H9 (cell line): ENCODE results near the gene CACNA2D4. TPM values are rescaled to one million over a fixed set of nuclear protein-coding genes. Genes with fewer than 3 reads are reported as not detected.
A peak's percentile ranks its signal among the peaks of the same experiment; 100 is the strongest.

Experiments
- DNase-seq: peaks from one replicate; pipeline ENCODE4 v3.0.0-alpha.2; 2017
- H2AFZ ChIP-seq: one replicate; pipeline ENCODE4 v1.6.1; 2013; ENCODE audit warnings: mild to moderate bottlenecking, low read length, control low read depth, moderate library complexity
- H2AK5ac ChIP-seq: 2 replicates; pipeline ENCODE4 v1.6.1; 2013; ENCODE audit warnings: low read length, control low read depth, mixed read lengths; ENCODE audit not compliant: insufficient read length
- H2BK120ac ChIP-seq: one replicate; pipeline ENCODE4 v1.6.1; 2013; ENCODE audit warnings: low read depth, mild to moderate bottlenecking, low read length, control low read depth, inconsistent platforms; ENCODE audit not compliant: poor library complexity, severe bottlenecking
- H2BK12ac ChIP-seq: 2 replicates; pipeline ENCODE4 v1.6.1; 2013; ENCODE audit warnings: low read length, control low read depth, mixed read lengths, low read depth; ENCODE audit not compliant: insufficient read length
- H2BK15ac ChIP-seq: 2 replicates; pipeline ENCODE4 v1.6.1; 2013; ENCODE audit warnings: low read depth, low read length, control low read depth
- H2BK20ac ChIP-seq: one replicate; pipeline ENCODE4 v1.6.1; 2013; ENCODE audit warnings: low read depth, mild to moderate bottlenecking, low read length, control low read depth, inconsistent platforms; ENCODE audit not compliant: poor library complexity, severe bottlenecking
- H2BK5ac ChIP-seq: 2 replicates; pipeline ENCODE4 v1.6.1; 2013; ENCODE audit warnings: low read length, control low read depth, mixed read lengths; ENCODE audit not compliant: insufficient read length
- H3K14ac ChIP-seq: 2 replicates; pipeline ENCODE4 v1.6.1; 2013; ENCODE audit warnings: low read length, control low read depth; ENCODE audit not compliant: insufficient read depth
- H3K18ac ChIP-seq: 2 replicates; pipeline ENCODE4 v1.6.1; 2013; ENCODE audit warnings: low read depth, mild to moderate bottlenecking, mixed read lengths, low read length, control low read depth; ENCODE audit not compliant: insufficient read length
- H3K23ac ChIP-seq: 2 replicates; pipeline ENCODE4 v1.6.1; 2013; ENCODE audit warnings: low read length, control low read depth, mixed read lengths, low read depth; ENCODE audit not compliant: insufficient read length
- H3K23me2 ChIP-seq: 2 replicates; pipeline ENCODE4 v1.6.1; 2013; ENCODE audit warnings: low read depth, mild to moderate bottlenecking, mixed read lengths, low read length, control low read depth; ENCODE audit not compliant: insufficient read length, poor library complexity, severe bottlenecking
- H3K27ac ChIP-seq: 2 replicates; pipeline ENCODE4 v1.5.1; 2013; ENCODE audit warnings: low read length, control low read depth, mixed read lengths, low read depth; ENCODE audit not compliant: insufficient read length
- H3K27me3 ChIP-seq: 2 replicates; pipeline ENCODE4 v1.6.1; 2013; ENCODE audit warnings: low read length, control low read depth, inconsistent platforms; ENCODE audit not compliant: insufficient read depth
- H3K4ac ChIP-seq: 2 replicates; pipeline ENCODE4 v1.6.1; 2013; ENCODE audit warnings: low read depth, mild to moderate bottlenecking, control low read depth, inconsistent platforms, low read length, moderate library complexity
- H3K4me1 ChIP-seq: 2 replicates; pipeline ENCODE4 v1.6.1; 2013; ENCODE audit warnings: low read length, control low read depth, inconsistent platforms; ENCODE audit not compliant: insufficient read depth
- H3K4me2 ChIP-seq: 2 replicates; pipeline ENCODE4 v1.6.1; 2013; ENCODE audit warnings: low read length, control low read depth, mixed read lengths; ENCODE audit not compliant: insufficient read length, insufficient read depth
- H3K56ac ChIP-seq: 2 replicates; pipeline ENCODE4 v1.6.1; 2013; ENCODE audit warnings: low read depth, mild to moderate bottlenecking, mixed read lengths, low read length, control low read depth; ENCODE audit not compliant: insufficient read length
- H3K79me1 ChIP-seq: 2 replicates; pipeline ENCODE4 v1.6.1; 2013; ENCODE audit warnings: low read depth, mild to moderate bottlenecking, moderate library complexity, low read length, control low read depth, inconsistent platforms; ENCODE audit not compliant: insufficient read depth, poor library complexity, severe bottlenecking
- H3K79me2 ChIP-seq: 2 replicates; pipeline ENCODE4 v1.6.1; 2013; ENCODE audit warnings: low read length, control low read depth, inconsistent platforms; ENCODE audit not compliant: insufficient read depth
- H3K9ac ChIP-seq: 2 replicates; pipeline ENCODE4 v1.6.1; 2013; ENCODE audit warnings: low read length, control low read depth, mixed read lengths; ENCODE audit not compliant: insufficient read length; ENCODE audit errors: extremely low read depth
- H3K9me3 ChIP-seq: one replicate; pipeline ENCODE4 v1.6.1; 2013; ENCODE audit warnings: low read depth, low read length, inconsistent platforms; ENCODE audit not compliant: control insufficient read depth
- H3T11ph ChIP-seq: one replicate; pipeline ENCODE4 v1.6.1; 2013; ENCODE audit warnings: mild to moderate bottlenecking, low read length, control low read depth, inconsistent platforms
- H4K20me1 ChIP-seq: one replicate; pipeline ENCODE4 v1.6.1; 2013; ENCODE audit not compliant: control insufficient read depth, insufficient read length, insufficient read depth
- H4K5ac ChIP-seq: 2 replicates; pipeline ENCODE4 v1.6.1; 2013; ENCODE audit warnings: low read depth, mild to moderate bottlenecking, mixed read lengths, low read length, control low read depth; ENCODE audit not compliant: insufficient read length
- H4K8ac ChIP-seq: replicated peaks from 2 replicates; pipeline ENCODE4 v1.6.1; 2013; ENCODE audit warnings: low read length, control low read depth, mixed read lengths, low read depth; ENCODE audit not compliant: insufficient read length
- H4K91ac ChIP-seq: 2 replicates; pipeline ENCODE4 v1.6.1; 2013; ENCODE audit warnings: low read depth, mild to moderate bottlenecking, moderate library complexity, mixed read lengths, low read length, control low read depth; ENCODE audit not compliant: insufficient read length
- H3K27ac Mint-ChIP-seq, 3 experiments: 2 replicates in 2 of 3; 3 replicates in 1 of 3; pipeline ENCODE4 v1.8.0; 2020 to 2021; ENCODE audit warnings: mixed read lengths in 3 of 3, mild to moderate bottlenecking in 1 of 3, moderate library complexity in 1 of 3
- H3K27me3 Mint-ChIP-seq: 2 replicates; pipeline ENCODE4 v1.8.0; 2021; ENCODE audit warnings: low read depth, mild to moderate bottlenecking, moderate library complexity, mixed read lengths
- H3K36me3 Mint-ChIP-seq, 3 experiments: 2 replicates in 2 of 3; 3 replicates in 1 of 3; pipeline ENCODE4 v1.8.0; 2020 to 2021; ENCODE audit warnings: low read depth in 3 of 3, mixed read lengths in 3 of 3; ENCODE audit not compliant: insufficient read depth in 1 of 3
- H3K4me1 Mint-ChIP-seq, 2 experiments: 2 replicates each; pipeline ENCODE4 v1.8.0; 2020; ENCODE audit warnings: mixed read lengths in 2 of 2
- H3K4me3 Mint-ChIP-seq, 2 experiments: 2 replicates in 1 of 2; 3 replicates in 1 of 2; pipeline ENCODE4 v1.8.0; 2020 to 2021; ENCODE audit warnings: mild to moderate bottlenecking in 2 of 2, mixed read lengths in 2 of 2, moderate library complexity in 1 of 2
- H3K9me3 Mint-ChIP-seq, 2 experiments: 2 replicates in 1 of 2; 3 replicates in 1 of 2; pipeline ENCODE4 v1.8.0; 2020; ENCODE audit warnings: mild to moderate bottlenecking in 2 of 2, mixed read lengths in 2 of 2, moderate library complexity in 1 of 2
- CTCF ChIP-seq: fragments of 200-600 bp; sonication (generic); conservative IDR thresholded peaks from 3 replicates; pipeline ENCODE4 v1.8.0; 2021; ENCODE audit warnings: antibody characterized with exemption, mild to moderate bottlenecking
- WGBS: extraction: QIAGEN DNeasy Blood & Tissue Kit; methylation state at CpG from one replicate; pipeline ENCODE4 v1.1.7; 2013; ENCODE audit warnings: missing lambda C conversion rate, low lambda C conversion rate, mixed read lengths; ENCODE audit not compliant: insufficient read length; ENCODE audit errors: extremely low coverage; 5-methylcytosine and 5-hydroxymethylcytosine counted together
- total RNA-seq: library from RNA; stranded (reverse); gene quantifications from 2 replicates; pipeline ENCODE4 v1.2.1, GENCODE V29; 2021

Gene CACNA2D4
- total RNA-seq, 1 experiment from 2014 or later: 0.79 TPM

- Histone ChIP-seq H2BK15ac (no peak overlapping the region), H3K27me3 (no peaks in the 10 kb centered on the region), H3K18ac (no peak overlapping the region), H2BK20ac (no peak overlapping the region), H3K14ac (no peak overlapping the region), H3K79me2 (no peaks in the 10 kb centered on the region), H2BK120ac (no peak overlapping the region), H3K79me1 (no peaks in the 10 kb centered on the region), H2AK5ac (no peak overlapping the region), H3K9ac (no peak overlapping the region), H3T11ph (no peak overlapping the region), H2BK12ac (no peak overlapping the region), H2BK5ac (no peak overlapping the region), H3K56ac (no peak overlapping the region), H2AFZ (no peak overlapping the region), H3K27ac (no peak overlapping the region), H3K23ac (no peak overlapping the region), H4K91ac (no peak overlapping the region), H3K23me2 (no peaks in the 10 kb centered on the region), H3K4me2 (no peak overlapping the region), H4K20me1 (no peaks in the 10 kb centered on the region), H4K8ac (no peak overlapping the region), H4K5ac (no peak overlapping the region), H3K4me1 (peaks cover 4% of the 10 kb centered on the region; the same call in 1 of the 2 replicates), H3K9me3 (no peaks in the 10 kb centered on the region), H3K4ac (no peak overlapping the region)
- Mint-ChIP-seq H3K4me1 (peaks cover 10 to 15% of the 10 kb centered on the region in 2 experiments), H3K36me3 (peaks cover 21 to 69% (median 68%) of the 10 kb centered on the region in 3 experiments), H3K9me3 (peaks cover 7% of the 10 kb centered on the region in 2 experiments), H3K27me3 (no peaks in the 10 kb centered on the region), H3K4me3 (no peak overlapping the region), H3K27ac (peak overlapping the region in 2 of 3 experiments; percentile 1 to 56; a peak in 2 of 7 replicates)
- TF ChIP-seq CTCF: no peak
- WGBS: no CpG with 5 or more reads among the region's 15 CpGs
- peak; percentile 31 for DNase-seq
Measured at GRCh38 chr12:1949771-1950470, 31.5 kb upstream of the CACNA2D4 start.
